Fibroblast of skin of scalp (primary cell): ENCODE data around the gene REC8. TPM values are rescaled to one million over a fixed set of nuclear protein-coding genes. Genes with fewer than 3 reads are reported as not detected.
A peak's percentile ranks its signal among the peaks of the same experiment; 100 is the strongest.

Experiments
- DNase-seq: peaks from one replicate; pipeline ENCODE4 v3.0.0-alpha.2; 2013
- polyA plus RNA-seq, 2 experiments: library from polyadenylated mRNA; unstranded; fragments of 120-200 nt; gene quantifications; one replicate each; pipeline ENCODE4 v1.2.1, GENCODE V29; 2013; ENCODE audit not compliant: insufficient read length in 2 of 2

Gene REC8
- 4.2 TPM for polyA plus RNA-seq (2013, experiment 1 of 2; ENCODE audit: insufficient read length)
- 5.8 TPM for polyA plus RNA-seq (2013, experiment 2 of 2; ENCODE audit: insufficient read length)

- peak; percentile 71 for DNase-seq
Measured at GRCh38 chr14:24171422-24172260, at the start of gene REC8. REC8 (plus strand) TSS chr14:24172080; CDS start chr14:24172553, 473 bp downstream.

GRCh38 chr14:24122416-24122815, 49.5 kb upstream of the REC8 start:
- DNase-seq, result no peak

- no peak for DNase-seq
Measured at GRCh38 chr14:24122898-24123297, 49.0 kb upstream of the REC8 start.

GRCh38 chr14:24123424-24124417, 48.2 kb upstream of the REC8 start:
- DNase-seq, result no peak

GRCh38 chr14:24126939-24127338, 44.9 kb upstream of the REC8 start:
- no peak for DNase-seq

- DNase-seq, result no peak
Measured at GRCh38 chr14:24127673-24128072, 44.2 kb upstream of the REC8 start.

- no peak for DNase-seq
Measured at GRCh38 chr14:24129410-24129998, 42.4 kb upstream of the REC8 start.

GRCh38 chr14:24130380-24130716, 41.5 kb upstream of the REC8 start, which contains the start of gene FITM1:
FITM1 (plus strand) TSS chr14:24130659; CDS start chr14:24131564, 905 bp downstream.
- DNase-seq, result no peak

- DNase-seq, result no peak
Measured at GRCh38 chr14:24130717-24131548, 40.9 kb upstream of the REC8 start.

- DNase-seq, result no peak
Measured at GRCh38 chr14:24131549-24131966, 40.3 kb upstream of the REC8 start.

GRCh38 chr14:24132061-24132685, 39.7 kb upstream of the REC8 start:
- DNase-seq, result no peak

GRCh38 chr14:24132976-24133375, 38.9 kb upstream of the REC8 start:
- no peak for DNase-seq

- no peak for DNase-seq
Measured at GRCh38 chr14:24133735-24134134, 38.1 kb upstream of the REC8 start.

- no peak for DNase-seq
Measured at GRCh38 chr14:24135584-24135833, 36.4 kb upstream of the REC8 start.

GRCh38 chr14:24135834-24136683, 35.8 kb upstream of the REC8 start, which contains the start of gene PSME1:
PSME1 (plus strand) TSS chr14:24136194; CDS start chr14:24136263, 69 bp downstream.
- peak; percentile 87 for DNase-seq

GRCh38 chr14:24136684-24137528, 35.0 kb upstream of the REC8 start:
- no peak for DNase-seq

GRCh38 chr14:24137529-24138395, 34.1 kb upstream of the REC8 start:
- DNase-seq, result no peak
